ENCODE results near the gene SMYD3.

DNA sequence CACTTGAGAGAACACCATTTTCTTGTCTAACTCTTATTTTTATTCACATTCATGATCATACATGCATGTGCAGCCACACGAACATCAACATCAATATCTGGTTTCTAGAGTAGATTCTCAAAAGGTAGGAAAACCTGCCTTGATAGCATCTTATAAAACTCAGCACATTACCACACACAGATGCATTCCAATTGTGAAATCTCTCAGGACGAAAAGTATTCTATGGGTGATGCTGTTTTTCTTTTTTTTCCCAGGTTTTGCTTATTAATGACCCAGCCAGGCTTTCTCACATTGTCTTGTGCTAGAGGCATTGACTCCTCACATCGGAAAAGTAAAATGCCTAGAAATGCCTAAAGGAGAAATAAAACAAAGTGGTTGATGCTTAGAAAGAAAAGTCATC lies 789.5 kb downstream of the SMYD3 start:
- TF ChIP-seq, protein P1, sequence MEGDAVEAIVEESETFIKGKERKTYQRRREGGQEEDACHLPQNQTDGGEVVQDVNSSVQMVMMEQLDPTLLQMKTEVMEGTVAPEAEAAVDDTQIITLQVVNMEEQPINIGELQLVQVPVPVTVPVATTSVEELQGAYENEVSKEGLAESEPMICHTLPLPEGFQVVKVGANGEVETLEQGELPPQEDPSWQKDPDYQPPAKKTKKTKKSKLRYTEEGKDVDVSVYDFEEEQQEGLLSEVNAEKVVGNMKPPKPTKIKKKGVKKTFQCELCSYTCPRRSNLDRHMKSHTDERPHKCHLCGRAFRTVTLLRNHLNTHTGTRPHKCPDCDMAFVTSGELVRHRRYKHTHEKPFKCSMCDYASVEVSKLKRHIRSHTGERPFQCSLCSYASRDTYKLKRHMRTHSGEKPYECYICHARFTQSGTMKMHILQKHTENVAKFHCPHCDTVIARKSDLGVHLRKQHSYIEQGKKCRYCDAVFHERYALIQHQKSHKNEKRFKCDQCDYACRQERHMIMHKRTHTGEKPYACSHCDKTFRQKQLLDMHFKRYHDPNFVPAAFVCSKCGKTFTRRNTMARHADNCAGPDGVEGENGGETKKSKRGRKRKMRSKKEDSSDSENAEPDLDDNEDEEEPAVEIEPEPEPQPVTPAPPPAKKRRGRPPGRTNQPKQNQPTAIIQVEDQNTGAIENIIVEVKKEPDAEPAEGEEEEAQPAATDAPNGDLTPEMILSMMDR (IDR thresholded peaks at IDR 0.05): no peak
- no peak for TF ChIP-seq EZH2 (IDR thresholded peaks at IDR 0.05; ENCODE audit: borderline replicate concordance, insufficient read depth, low read depth, low read length, poor library complexity, severe bottlenecking)
